HT-29 (cell line): ENCODE data around the gene USP47. TPM values are rescaled to one million over a fixed set of nuclear protein-coding genes. Genes with fewer than 3 reads are reported as not detected.

Source experiments
- DNase-seq: peaks from one replicate; pipeline ENCODE4 v3.0.0-alpha.2; 2015; ENCODE audit warnings: low spot score
- total RNA-seq: library from RNA; depleted of rRNA; stranded (reverse); fragments of >200 nt; shearing (Covaris generic); gene quantifications from 2 replicates; pipeline ENCODE4 v1.2.3, GENCODE V29; 2014

The USP47 gene
- total RNA-seq, 1 experiment from 2014 or later: 29.0 TPM

- DNase-seq: no peak
Observed at GRCh38 chr11:11978792-11979487, 137.2 kb downstream of the USP47 start.

GRCh38 chr11:11979488-11980117 lies 137.8 kb downstream of the USP47 start:
- no peak for DNase-seq

GRCh38 chr11:11980200-11980599 lies 138.4 kb downstream of the USP47 start:
- DNase-seq: no peak

GRCh38 chr11:11980841-11981308 lies 139.1 kb downstream of the USP47 start:
- no peak for DNase-seq

DNA sequence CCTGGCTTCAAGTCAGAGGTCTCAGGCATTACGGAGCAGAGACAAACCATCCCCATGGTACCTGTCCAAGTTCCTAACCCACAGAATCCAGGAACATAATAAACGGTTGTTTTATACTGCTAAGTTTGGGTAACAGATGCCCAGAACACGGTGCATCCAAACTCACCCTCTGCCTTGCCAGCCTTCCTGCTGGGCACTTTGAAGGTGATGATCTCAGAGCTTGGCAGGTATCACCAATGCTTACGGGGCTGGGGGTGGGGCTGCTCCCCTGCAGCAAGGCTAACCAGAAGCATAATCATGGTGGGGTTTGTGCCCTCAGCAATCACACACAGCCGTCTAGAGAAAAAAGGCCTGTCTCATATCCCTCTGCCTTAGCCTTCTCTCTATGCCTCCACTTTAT lies 139.6 kb downstream of the USP47 start:
- no peak for DNase-seq

GRCh38 chr11:11981840-11982239 lies 140.1 kb downstream of the USP47 start:
- DNase-seq: no peak

GRCh38 chr11:11982461-11982860 lies 140.7 kb downstream of the USP47 start:
- DNase-seq: no peak

DNA sequence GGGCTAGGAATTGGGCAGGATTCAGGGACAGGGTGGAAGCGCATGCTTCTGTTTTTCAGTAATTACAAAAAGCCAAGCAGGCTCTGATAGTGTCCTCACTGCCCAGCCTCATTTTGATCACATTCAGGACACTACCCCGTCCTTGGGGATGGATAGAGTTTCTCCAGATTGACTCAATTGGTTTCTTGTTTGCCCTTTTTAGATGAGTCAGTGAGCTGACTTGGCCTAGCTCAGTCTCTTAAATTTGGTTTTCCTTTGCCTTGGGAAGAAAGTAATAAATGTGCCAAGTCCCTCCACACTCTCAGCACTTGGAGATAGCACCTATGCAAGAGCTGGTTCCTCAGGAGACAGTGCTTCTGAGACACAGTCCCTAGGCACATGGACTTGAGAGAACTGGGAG lies 141.2 kb downstream of the USP47 start:
- no peak for DNase-seq

- DNase-seq: no peak
Observed at GRCh38 chr11:11983427-11983826, 141.7 kb downstream of the USP47 start.

DNA sequence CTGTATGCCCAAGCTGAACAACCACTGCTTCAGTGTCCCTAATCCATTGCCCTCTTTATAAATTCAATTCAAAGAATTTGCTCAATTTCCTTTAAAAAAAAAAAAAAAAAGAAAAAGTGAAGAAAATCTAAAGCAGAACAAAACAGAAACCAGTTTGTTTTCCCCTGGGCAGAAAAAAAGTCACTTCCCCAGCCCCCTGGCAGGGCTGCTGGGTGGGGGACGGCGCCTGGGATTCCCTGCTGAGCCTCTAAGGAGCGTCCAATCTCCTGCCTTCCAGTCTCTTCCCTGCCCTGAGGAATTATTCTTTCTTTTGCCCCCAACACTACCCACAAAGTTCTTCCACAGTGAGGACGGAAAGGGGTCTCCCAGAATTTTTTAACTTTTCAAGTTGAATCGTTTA lies 142.8 kb downstream of the USP47 start:
- no peak for DNase-seq

DNA sequence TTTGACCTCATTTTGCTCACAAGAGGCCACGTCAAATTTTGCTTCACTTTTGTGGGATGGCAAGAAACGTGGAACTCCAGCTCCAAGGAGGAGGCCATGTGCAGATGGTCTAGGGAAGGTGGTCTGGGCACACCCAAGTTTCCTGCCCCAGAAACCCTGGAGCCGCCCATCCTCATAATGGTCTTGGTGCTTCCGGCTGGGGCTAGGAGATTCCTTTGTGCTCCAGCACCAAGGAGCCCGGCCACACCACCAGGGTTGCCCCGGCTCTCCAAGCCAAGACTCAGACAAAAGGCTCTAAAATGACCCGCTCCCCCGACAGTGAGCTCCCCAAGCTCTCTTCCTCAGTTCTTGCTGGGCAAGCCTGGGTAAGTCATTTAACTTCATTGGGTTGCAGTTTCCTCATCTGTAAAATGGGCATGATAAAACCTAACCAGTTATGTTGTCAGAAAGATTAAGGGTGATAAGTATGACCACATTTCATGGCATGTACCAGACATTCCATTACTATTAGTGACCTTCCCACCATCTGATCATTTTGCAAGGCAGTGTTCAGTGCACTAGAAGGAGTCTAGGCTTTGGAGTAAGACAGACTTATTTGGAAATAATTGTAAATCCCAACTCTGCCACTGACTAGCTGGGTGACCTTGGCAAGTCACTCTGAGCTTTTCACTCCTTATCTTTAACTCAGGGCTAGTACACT lies 143.4 kb downstream of the USP47 start:
- DNase-seq: no peak

GRCh38 chr11:11985954-11986949 lies 144.5 kb downstream of the USP47 start:
- DNase-seq: no peak

DNA sequence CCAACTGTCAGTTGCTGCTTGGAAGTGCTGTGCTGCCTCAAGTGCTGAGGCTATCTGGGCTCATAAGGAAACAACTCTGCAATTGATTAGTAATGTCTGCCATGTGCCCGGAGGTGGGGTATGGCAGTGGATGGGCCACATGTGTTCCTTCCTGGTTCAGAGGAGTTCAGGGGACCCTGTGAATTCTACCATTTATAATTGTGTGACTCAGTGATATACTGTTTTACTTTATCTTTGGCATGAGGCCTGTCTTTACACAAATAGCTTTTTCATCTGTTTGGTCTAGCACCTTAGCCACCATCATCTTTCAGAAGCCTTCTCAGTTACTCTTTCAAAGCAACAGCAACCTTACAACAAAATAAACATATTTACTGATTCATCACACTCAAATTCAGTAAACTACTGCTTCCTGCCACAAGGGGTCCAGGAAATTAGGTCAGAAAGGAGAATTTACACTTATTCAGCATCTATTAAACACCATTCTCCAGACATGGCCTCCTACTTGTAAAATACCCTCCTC lies 145.8 kb downstream of the USP47 start:
- no peak for DNase-seq

DNA sequence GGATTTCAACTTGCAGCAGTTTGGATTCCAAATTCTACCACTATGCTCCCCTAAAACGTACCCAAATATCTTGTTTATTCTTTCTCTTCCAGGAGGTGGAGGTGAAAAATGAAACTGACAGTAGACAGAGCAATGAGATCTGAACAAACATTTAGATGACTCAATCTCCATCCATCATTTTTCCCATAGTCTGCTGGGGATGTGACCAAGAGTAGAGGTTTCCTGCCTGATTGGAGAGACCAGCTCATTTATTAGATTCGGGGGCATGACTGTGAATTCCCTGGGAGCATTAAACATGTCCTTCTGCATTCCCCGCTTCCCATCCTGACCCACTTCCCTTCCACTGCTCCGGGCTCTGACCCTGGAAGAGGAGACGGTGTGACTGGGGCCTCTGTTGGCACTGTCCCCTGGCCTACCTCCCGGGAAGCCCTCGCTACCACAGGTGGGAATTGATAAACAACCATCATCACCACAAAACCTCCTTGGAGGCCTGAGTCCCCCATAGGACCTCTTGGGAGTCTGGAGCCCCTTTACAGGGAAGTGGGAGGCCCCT lies 146.4 kb downstream of the USP47 start:
- DNase-seq: no peak

- no peak for DNase-seq
Observed at GRCh38 chr11:11988681-11989261, 147.0 kb downstream of the USP47 start.

- no peak for DNase-seq
Observed at GRCh38 chr11:11989774-11990744, 148.3 kb downstream of the USP47 start.

GRCh38 chr11:11992257-11993212 lies 150.8 kb downstream of the USP47 start:
- peak; percentile 44 for DNase-seq

DNA sequence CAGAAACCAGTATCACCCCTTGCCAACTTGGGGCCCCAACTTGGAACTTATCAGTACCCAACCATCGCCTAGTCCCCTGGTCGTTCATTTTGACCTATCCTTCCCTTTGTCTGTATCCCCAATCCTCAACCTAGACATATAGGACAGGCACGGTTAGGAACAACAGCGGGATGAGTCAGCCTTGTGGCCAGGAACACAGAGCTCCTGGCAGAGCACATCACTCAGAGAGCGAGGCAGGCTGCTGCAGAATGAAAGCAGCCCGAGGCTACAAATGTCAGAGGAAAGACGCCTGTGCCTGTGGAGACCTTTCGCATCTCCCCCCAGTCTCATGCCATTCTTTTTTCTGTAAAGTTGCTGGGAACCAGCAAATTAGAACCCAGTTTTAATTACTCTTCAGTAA lies 152.1 kb downstream of the USP47 start:
- no peak for DNase-seq
